GM10847 (cell line): Measurements from ENCODE around the gene RNASE11.

Experiments used
- POLR2A ChIP-seq: IDR thresholded peaks from 2 replicates; pipeline ENCODE4 v1.6.1; 2011; ENCODE audit not compliant: insufficient read length; ENCODE audit errors: extremely low read depth

RNASE11 gene

GRCh38 chr14:20606902-20607242 lies 19.1 kb upstream of the RNASE11 start:
- TF ChIP-seq POLR2A: no peak

- TF ChIP-seq POLR2A: no peak
Observed at GRCh38 chr14:20606190-20606901, 18.5 kb upstream of the RNASE11 start.

GRCh38 chr14:20603813-20604690 lies 16.3 kb upstream of the RNASE11 start:
- no peak for TF ChIP-seq POLR2A

DNA sequence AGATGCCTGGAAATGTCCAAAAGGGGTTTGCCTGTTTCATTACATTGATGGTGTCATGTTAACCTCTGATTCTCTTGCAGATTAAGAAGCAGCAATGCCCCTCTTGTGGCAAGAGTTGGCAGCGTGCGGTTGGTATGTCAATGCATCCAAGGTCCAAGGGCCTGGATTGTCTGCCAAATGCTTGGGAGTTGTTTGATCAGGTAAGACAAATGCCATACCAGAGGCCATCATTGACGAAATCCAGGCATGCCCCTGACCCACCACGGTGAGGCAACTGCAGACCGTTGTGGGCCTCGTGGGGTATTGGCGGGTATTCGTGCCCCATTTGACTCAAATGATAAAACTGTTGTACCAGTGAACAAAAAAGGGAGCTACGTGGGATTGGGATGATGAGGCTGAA lies 14.8 kb upstream of the RNASE11 start:
- no peak for TF ChIP-seq POLR2A

- no peak for TF ChIP-seq POLR2A
Observed at GRCh38 chr14:20601522-20601921, 13.7 kb upstream of the RNASE11 start.

DNA sequence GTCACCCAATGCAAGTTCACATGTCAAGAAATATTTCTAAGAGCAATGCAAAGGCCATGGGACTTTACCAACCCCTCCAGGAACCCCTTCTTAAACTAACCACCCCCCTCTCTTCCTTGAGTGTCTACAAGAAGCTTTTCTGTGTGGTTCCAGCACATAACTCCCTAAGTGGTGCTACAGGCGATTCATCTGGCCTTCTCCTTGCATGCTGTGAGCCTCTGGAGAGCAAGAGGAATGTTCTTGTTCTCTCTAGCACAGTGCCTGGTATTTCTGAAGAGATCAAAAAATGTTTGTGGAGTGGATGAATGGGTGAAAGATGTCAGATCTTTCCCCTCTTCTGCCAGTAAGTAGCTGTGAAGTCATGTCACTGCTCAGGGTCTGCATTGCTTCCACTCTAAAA lies 9.3 kb upstream of the RNASE11 start:
- no peak for TF ChIP-seq POLR2A

GRCh38 chr14:20592574-20592973 lies 4.8 kb upstream of the RNASE11 start:
- TF ChIP-seq POLR2A: no peak

DNA sequence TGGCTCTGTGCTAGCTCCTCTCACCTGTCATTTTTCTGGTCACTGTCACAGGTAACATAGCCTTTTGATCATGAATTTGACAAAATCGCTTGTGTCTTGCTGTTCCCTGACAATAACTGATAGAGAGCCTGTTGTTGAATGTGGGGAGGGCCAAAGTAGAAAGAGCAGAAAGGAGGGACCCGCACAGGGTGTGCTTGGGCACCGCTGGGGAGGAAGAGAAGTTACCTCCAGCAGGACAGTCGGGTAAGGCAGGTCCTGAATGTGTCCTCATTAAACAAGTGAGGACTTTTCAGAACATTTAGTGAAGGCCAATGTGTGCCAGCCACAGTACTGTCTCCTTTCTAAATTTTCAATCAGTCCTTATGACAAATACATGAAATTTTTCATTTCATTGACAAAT lies 3.4 kb upstream of the RNASE11 start, which contains the start of gene RNASE12:
RNASE12 (minus strand) TSS at position 142 of the 400 bp plus-strand sequence. CDS start 653 bp downstream, outside the sequence.
- no peak for TF ChIP-seq POLR2A

GRCh38 chr14:20583908-20584307 lies 3.9 kb downstream of the RNASE11 start:
- no peak for TF ChIP-seq POLR2A

DNA sequence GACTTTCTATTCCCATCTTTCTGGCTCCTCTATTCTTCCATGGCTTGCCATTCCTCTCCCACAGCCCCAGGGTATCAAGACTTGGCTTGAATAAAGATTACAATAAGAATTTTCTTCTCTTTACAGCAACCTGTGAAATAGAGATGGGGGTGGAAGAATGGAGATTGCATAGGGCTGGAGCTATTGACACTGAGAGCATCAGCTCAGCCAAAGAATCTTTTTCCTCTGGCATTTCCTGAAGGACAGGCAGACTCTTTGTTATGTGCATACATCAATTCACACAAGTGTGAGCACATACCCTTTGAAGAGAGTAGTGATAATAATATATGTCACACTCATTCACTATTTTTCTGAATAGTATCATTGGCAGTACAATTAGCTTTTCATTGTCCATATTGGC lies 4.7 kb downstream of the RNASE11 start:
- TF ChIP-seq POLR2A: no peak

- no peak for TF ChIP-seq POLR2A
Observed at GRCh38 chr14:20580242-20580641, 7.6 kb downstream of the RNASE11 start.

- no peak for TF ChIP-seq POLR2A
Observed at GRCh38 chr14:20578784-20579502, 8.9 kb downstream of the RNASE11 start.

DNA sequence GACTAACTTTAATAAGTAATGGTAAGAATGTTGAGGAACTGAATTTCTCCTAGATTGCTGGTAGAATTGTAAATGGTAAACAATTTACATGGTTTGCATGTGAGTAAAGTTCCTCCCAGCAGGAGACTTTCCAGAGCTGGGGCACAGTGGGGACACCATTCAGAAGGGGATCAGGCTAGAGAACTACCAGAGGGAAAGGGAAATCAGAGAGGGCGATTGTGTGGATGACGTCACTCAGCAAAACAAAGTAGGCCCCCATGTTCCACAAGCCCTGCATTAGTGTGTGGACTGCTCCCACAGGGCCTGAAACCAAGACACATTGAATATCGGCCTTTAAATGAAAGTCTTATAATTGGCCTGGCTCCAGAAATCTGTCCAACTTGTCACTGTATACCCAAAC lies 9.5 kb downstream of the RNASE11 start:
- TF ChIP-seq POLR2A: no peak

GRCh38 chr14:20569066-20569465 lies 18.7 kb downstream of the RNASE11 start:
- no peak for TF ChIP-seq POLR2A

GRCh38 chr14:20568393-20568792 lies 19.4 kb downstream of the RNASE11 start:
- TF ChIP-seq POLR2A: no peak

DNA sequence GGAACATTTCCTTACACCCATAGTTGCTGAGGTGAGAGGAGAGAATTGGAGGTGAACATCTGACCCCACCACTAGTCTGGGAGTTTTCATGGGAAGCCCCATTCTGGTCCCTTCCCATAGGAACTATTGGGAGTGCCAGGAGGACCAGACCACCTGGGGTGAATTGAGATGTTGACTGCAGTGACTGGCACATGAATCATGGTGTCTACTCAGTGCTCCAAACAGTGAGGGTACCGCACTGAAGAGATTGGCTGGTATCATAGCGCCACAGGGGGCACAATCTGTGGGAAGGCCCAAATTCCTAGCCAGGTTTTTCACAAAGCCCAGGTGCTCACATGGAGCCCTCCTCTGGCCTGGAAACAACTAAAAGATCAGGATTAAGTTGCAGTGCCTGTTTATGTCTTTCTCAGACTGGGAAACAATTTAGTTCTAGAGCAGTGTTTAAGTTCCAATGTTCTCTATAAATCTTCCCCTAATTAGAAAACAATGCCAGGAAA lies 23.3 kb downstream of the RNASE11 start:
- no peak for TF ChIP-seq POLR2A

DNA sequence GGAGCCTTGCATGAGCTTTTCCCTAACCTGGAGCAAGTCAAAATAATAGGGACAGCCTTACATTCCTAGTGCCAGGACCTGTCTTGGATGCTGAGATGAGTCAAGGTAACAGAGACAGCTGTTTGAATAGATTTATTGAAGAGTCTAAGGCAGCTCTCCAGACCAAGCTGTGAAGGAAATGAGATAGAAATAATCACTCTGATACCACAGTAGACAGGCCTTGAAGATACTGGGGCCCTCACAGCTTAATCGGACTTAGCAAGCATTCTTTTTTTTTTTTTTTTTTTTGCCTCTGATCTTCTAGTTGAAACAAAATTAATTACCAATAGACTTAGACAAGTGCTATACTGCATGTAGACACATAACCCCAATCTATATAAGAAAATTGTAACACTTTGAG lies 23.8 kb downstream of the RNASE11 start:
- TF ChIP-seq POLR2A: no peak
